RKO (cell line): ENCODE results near the gene CDR2L.

Experiments
- DNase-seq: peaks from one replicate; pipeline ENCODE4 v3.0.0-alpha.2; 2016; ENCODE audit warnings: low spot score

CDR2L gene

DNA sequence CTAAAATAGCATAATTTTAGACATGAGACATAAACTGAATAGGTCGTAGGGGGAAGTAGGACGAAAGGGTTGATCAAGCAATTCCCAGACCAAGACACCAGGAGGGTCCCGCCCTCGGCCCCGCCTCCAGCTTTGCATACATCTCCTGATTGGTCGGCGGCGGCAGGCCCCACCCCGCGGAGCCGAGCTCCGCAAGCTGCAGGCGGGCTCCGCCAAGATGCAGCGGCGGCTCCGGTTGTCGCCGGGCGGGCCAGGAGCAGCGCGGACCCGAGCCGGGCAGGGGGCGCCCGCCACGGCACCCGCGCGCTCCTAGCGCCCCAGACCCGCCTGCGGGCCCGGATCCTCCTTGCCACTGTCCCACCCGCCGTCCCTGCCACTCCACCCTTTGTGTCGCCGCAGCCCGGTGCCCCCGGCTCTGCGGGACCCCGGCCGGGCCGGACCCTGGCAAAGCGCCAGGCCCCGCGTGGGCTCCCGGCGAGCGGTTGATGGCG, at the start of gene CDR2L:
Gene CDR2L (plus strand): TSS at position 215 of the 491 bp plus-strand sequence. CDS start 412 bp downstream, outside the sequence.
- DNase-seq: peak; percentile 95

GRCh38 chr17:74938194-74938950, 49.1 kb upstream of the CDR2L start:
- no peak for DNase-seq

- DNase-seq: no peak
These were observed 47.9 kb upstream of the CDR2L start for GRCh38 chr17:74939534-74939933.

DNA sequence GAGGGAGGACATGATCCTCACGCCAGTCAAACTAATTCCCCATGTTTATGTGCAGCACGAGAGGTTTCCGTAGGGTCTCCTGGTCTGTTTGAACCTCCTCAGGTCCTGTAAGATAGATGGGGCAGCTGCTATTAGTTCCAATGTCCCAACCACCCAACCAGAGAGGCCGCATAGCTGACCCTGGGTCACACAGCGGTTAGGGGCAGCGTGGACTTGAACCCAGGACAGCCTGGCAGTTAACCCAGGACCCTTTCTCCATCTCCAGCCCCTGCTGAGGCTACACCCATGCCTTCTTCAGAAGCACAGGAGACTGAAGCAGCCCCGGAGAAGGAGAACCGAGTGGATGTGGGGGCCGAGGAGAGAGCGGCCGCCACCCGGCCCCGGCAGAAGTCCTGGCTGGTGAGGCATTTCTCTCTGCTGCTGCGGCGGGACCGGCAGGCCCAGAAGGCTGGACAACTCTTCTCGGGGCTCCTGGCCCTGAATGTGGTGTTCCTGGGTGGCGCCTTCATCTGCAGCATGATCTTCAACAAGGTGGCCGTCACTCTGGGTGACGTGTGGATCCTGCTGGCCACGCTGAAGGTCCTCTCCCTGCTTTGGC, 46.2 kb upstream of the CDR2L start:
- no peak for DNase-seq

- no peak for DNase-seq
These were observed 43.5 kb upstream of the CDR2L start for GRCh38 chr17:74943808-74944522.

- DNase-seq: no peak
These were observed 41.9 kb upstream of the CDR2L start for GRCh38 chr17:74945543-74945942.

- no peak for DNase-seq
These were observed 40.8 kb upstream of the CDR2L start for GRCh38 chr17:74946641-74947040.

DNA sequence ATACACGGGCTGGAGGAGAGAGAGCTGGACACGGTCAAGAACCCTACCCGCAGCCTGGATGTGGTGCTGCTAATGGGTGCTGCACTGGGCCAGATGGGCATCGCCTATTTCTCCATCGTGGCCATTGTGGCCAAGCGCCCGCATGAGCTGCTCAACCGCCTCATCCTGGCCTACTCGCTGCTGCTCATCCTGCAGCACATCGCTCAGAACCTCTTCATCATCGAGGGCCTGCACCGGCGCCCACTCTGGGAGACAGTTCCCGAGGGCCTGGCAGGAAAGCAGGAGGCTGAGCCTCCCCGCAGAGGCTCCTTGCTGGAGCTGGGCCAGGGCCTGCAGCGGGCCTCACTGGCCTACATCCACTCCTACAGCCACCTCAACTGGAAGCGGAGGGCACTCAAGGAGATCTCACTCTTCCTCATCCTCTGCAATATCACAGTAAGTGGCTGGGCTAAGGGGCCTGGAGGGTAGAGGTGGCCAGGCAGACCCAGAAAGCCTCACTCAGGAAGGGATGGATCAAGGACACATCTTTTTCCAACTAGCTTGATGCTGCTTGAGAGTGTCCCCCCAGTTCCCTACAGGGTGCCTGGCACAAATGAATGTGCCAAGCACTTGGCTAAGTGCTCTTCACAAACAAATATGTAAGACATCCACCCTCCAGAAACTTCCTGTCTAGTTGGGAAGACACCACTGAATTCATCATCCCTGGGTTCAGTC, 40.2 kb upstream of the CDR2L start:
- no peak for DNase-seq

- no peak for DNase-seq
These were observed 37.8 kb upstream of the CDR2L start for GRCh38 chr17:74949455-74950115.

GRCh38 chr17:74950207-74950606, 37.2 kb upstream of the CDR2L start:
- DNase-seq: no peak

GRCh38 chr17:74951065-74951464, 36.4 kb upstream of the CDR2L start:
- DNase-seq: no peak

DNA sequence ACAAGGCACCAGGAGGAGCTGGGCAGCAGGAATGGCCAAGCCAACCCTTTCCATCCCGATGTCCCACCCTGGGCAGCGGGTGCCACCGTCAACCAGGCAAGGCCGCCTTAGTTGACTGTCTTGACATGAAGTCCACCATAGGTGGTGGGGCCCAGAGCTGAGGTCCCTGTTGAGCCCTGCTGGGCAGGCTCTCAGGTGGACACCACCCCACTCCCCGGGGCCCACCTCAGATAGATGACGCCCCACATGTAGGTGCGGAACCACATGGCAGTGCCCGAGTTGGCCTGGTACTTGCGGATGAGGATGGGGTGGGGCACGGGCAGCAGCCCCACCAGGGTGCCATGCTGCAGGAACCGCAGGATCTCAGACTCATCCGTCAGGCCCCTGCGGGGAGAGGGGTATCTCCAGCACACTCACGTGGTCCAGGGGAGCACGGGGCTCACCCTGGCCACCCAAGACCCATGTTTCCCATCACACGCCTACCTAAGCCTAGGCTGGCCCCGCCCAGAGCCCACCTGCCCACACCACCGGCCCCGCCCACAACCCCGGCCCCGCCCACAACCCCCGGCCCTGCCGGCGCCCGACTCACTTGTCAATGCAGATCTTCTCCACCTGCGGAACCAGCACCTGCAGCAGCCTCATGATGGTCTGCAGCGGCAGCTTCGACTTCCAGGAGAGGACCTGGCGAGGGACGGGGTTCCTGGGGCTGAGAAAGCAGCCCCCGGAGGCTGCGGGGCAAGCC, 35.6 kb upstream of the CDR2L start:
- no peak for DNase-seq

GRCh38 chr17:74952431-74953133, 34.9 kb upstream of the CDR2L start:
- DNase-seq: no peak

DNA sequence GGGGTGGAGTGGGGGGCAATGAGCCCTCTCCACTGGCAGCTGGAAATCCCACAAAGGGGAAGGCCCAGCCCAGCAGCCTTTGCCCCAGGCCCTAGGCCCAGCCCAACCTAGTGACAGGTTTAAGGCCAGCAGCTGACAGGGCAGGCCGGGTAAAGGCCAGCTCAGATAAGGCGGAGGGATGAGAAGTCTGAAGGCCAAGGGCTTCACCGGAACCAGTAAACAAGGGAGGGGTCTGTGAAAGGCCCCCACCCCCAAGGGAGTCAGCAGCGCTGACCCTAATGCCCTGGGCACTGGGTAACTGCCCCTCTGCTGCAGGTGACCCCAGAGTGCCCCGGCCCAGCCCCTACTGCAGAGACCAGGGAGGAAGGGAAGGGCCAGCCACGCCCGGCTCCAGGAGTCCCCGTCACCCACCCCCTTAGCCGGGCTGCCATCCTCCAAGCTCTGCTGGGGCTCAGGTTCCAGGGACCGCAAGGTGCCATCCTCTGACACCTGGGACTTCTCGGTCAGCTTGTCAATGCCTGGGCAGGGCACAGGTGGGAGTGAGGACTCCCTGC, 34.2 kb upstream of the CDR2L start:
- no peak for DNase-seq

- no peak for DNase-seq
These were observed 33.3 kb upstream of the CDR2L start for GRCh38 chr17:74954115-74954514.

GRCh38 chr17:74954665-74955421, 32.6 kb upstream of the CDR2L start:
- DNase-seq: no peak

DNA sequence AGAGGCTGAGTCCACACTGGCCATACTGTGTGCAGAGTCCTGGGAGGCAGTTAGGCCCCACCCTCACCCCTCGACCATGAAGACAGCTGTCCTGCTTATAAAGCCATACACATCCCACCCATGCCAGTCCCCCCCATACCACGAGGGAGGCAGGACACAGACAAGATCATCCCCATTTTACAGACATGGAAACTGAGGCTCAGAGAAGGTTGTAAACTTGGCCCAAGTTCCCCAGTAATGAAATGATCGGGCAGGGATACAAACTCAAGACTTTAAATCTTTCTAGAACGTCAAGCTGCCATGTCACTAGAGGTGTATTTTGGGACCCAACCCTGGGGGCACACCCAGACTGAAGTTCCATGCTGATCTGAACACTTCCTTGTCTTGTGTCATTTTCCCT, 31.3 kb upstream of the CDR2L start:
- no peak for DNase-seq

GRCh38 chr17:74957935-74958740, 29.3 kb upstream of the CDR2L start:
- DNase-seq: peak; percentile 49
